ENCODE data around the gene GGT1.
"Not testable (repeated sequence)": the region's sequence is repeated elsewhere in the genome, so short reads cannot be mapped to it uniquely, and the experiment has no call there.

The GGT1 gene

DNA sequence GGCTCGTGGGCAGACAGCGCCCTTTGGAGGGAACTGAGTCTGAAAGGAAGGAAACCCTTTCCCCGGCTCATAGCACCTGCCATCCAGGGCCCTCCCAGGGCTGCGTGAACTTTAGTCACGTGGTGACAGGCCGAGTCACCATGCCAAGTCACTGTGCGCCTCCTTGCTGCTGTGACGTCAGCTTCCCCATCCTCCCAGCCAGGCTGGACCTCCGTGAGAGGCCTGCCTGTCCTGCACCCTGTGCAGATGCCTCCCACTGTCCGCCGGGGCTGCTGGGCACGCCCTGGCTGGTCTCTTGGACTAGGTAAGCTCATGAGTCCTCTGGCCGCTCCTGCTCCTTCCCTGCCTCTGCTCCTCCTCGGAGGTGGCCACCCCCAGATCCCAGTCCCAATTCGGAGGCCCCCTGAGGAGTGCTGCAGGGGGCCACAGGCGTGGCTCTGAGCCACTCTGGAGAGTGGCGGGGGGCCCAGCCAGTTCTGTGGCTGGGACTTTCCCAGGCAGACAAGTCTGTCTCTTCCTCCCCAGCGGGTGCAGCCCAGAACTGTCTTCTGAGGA, 4.5 kb downstream of the GGT1 start:
- ChIA-PET CTCF (interaction anchor here (0.6 kb wide), 2 partner anchors 210 to 619 kb away, joined by 3 read pairs; no protein-coding TSS in a partner anchor), POLR2A (interaction anchor here (0.6 kb wide), 1 partner anchor 35 kb away, joined by 4 read pairs; no protein-coding TSS in a partner anchor)
- TF ChIP-seq ZNF629 (tag by site-specific recombination; IDR thresholded peaks at IDR 0.05) (peak; percentile 88), ZBTB21 (tag by site-specific recombination; IDR thresholded peaks at IDR 0.05) (0 out of 2 replicates have a peak, but pooled peaks have one; percentile 31), GLIS1 (tag by site-specific recombination; IDR thresholded peaks at IDR 0.05) (peak; percentile 96), ZIC2 (tag by site-specific recombination; IDR thresholded peaks at IDR 0.05) (peak; percentile 76), GLIS2 (tag by site-specific recombination; IDR thresholded peaks at IDR 0.05) (peak; percentile 45; the same call in 1 of the 2 replicates)
- TF ChIP-seq, protein P1, sequence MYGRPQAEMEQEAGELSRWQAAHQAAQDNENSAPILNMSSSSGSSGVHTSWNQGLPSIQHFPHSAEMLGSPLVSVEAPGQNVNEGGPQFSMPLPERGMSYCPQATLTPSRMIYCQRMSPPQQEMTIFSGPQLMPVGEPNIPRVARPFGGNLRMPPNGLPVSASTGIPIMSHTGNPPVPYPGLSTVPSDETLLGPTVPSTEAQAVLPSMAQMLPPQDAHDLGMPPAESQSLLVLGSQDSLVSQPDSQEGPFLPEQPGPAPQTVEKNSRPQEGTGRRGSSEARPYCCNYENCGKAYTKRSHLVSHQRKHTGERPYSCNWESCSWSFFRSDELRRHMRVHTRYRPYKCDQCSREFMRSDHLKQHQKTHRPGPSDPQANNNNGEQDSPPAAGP (tag by site-specific recombination; IDR thresholded peaks at IDR 0.05): peak; percentile 41; the same call in 1 of the 2 replicates
- not testable (repeated sequence) for H3K36me3 ChIP-seq (ENCODE audit: control insufficient read depth in 2 of 2, insufficient read depth in 1 of 2, low read length in 2 of 2); H3K27ac ChIP-seq (ENCODE audit: extremely low read depth, low read depth, low read length); H3K4me3 ChIP-seq (ENCODE audit: low read depth, low read length); H3K9me3 ChIP-seq (ENCODE audit: control insufficient read depth, insufficient read depth, low read depth, low read length); H3K4me1 ChIP-seq (ENCODE audit: control insufficient read depth, insufficient read depth, low read length)

DNA sequence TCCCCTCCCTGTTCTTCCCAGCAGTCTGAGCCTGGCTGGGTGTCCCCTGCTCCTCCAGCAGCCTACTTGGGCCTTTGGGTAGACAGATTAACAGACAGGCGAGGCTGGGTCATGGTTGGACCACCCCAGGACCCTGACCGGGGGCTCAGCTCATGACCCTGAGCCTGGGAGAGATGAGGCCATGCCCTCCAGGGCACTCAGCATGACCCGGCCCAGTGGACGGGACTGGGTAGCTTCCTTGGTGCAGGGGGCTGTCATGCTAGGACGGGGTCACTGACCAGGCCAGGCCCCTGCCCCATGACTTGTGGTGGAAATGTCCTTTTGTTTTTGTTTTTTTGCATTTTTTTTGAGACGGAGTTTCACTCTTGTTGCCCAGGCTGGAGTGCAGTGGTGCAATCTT, 5.3 kb downstream of the GGT1 start:
- H3K4me3 ChIP-seq (ENCODE audit: low read depth, low read length); H3K36me3 ChIP-seq (ENCODE audit: control insufficient read depth in 2 of 2, insufficient read depth in 1 of 2, low read length in 2 of 2); CTCF ChIA-PET; H3K4me1 ChIP-seq (ENCODE audit: control insufficient read depth, insufficient read depth, low read length); H3K27ac ChIP-seq (ENCODE audit: extremely low read depth, low read depth, low read length); H3K9me3 ChIP-seq (ENCODE audit: control insufficient read depth, insufficient read depth, low read depth, low read length): not testable (repeated sequence)
- POLR2A ChIA-PET: interaction anchor here (1.4 kb wide), 1 partner anchor 53 kb away, joined by 3 read pairs; the partner anchor contains the start of gene GUCD1

DNA sequence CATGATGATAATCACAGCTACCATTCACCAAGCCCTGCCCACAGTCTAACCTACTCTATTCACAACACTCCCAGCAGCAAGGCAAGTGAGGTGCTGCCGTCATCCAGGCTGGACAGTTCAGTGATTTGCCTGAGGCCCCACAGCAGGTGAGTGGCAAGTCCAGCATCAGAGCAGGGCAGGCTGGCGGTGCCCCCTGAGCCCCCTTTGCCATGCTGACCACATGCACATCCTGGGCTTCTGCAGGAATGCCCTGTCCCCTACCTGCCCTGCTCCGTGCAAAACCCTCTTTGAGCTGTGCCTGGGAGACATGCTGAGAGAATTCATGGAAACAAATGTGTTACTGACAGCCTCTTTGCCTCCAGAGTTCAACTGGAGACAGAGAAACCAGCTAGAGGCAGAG, 6.9 kb downstream of the GGT1 start:
- H3K9me3 ChIP-seq (ENCODE audit: control insufficient read depth, insufficient read depth, low read depth, low read length); CTCF ChIA-PET; H3K36me3 ChIP-seq (ENCODE audit: control insufficient read depth in 2 of 2, insufficient read depth in 1 of 2, low read length in 2 of 2); POLR2A ChIA-PET; H3K4me3 ChIP-seq (ENCODE audit: low read depth, low read length); H3K27ac ChIP-seq (ENCODE audit: extremely low read depth, low read depth, low read length); H3K4me1 ChIP-seq (ENCODE audit: control insufficient read depth, insufficient read depth, low read length): not testable (repeated sequence)

DNA sequence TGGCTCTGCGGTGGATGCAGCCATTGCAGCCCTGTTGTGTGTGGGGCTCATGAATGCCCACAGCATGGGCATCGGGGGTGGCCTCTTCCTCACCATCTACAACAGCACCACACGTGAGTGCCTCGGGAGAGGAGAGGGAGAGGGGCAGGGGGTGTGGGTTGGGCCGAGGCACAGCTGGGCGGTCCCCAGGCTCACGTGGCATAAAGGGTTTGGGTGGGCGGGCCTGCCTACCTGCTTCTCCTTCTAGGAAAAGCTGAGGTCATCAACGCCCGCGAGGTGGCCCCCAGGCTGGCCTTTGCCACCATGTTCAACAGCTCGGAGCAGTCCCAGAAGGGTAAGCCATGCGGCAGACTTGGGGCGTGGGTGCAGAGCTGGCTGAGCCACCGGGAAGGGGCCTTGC, 11.8 kb downstream of the GGT1 start:
- H3K27ac ChIP-seq (ENCODE audit: extremely low read depth, low read depth, low read length); H3K36me3 ChIP-seq (ENCODE audit: control insufficient read depth in 2 of 2, insufficient read depth in 1 of 2, low read length in 2 of 2); POLR2A ChIA-PET; CTCF ChIA-PET; H3K9me3 ChIP-seq (ENCODE audit: control insufficient read depth, insufficient read depth, low read depth, low read length); H3K4me1 ChIP-seq (ENCODE audit: control insufficient read depth, insufficient read depth, low read length); H3K4me3 ChIP-seq (ENCODE audit: low read depth, low read length): not testable (repeated sequence)
- TF ChIP-seq EGR2 (tag by site-specific recombination; IDR thresholded peaks at IDR 0.05; ENCODE audit: low read depth) (peak; percentile 80), ZFHX2 (tag by site-specific recombination; conservative IDR thresholded peaks at IDR 0.05) (peak; percentile 70)

DNA sequence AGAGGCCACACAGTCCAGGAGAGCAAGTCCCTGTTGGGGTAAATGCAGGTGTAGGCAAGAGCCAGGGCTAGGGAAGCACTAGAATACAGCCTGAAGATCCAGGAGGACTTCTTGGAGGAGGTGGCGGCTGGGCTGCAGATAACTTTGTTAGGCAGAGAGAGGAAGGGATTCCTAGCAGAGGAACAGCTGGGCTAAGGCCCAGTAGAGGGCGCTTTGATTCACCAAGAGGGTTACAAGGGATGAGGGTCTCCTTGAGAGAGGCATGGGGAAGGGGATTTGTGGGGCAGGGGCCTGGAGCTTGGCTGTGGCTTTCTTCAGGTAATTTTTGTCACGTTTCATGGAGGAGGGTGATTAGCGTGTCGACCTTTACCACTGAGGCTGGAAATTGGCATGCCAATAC, 18.3 kb downstream of the GGT1 start:
- CTCF ChIA-PET: interaction anchor here (1.1 kb wide), 1 partner anchor 23 kb away, joined by 4 read pairs; no protein-coding TSS in a partner anchor
- H3K4me1 ChIP-seq (ENCODE audit: control insufficient read depth, insufficient read depth, low read length); H3K27ac ChIP-seq (ENCODE audit: extremely low read depth, low read depth, low read length); H3K4me3 ChIP-seq (ENCODE audit: low read depth, low read length); H3K9me3 ChIP-seq (ENCODE audit: control insufficient read depth, insufficient read depth, low read depth, low read length); POLR2A ChIA-PET; H3K36me3 ChIP-seq (ENCODE audit: control insufficient read depth in 2 of 2, insufficient read depth in 1 of 2, low read length in 2 of 2): not testable (repeated sequence)

DNA sequence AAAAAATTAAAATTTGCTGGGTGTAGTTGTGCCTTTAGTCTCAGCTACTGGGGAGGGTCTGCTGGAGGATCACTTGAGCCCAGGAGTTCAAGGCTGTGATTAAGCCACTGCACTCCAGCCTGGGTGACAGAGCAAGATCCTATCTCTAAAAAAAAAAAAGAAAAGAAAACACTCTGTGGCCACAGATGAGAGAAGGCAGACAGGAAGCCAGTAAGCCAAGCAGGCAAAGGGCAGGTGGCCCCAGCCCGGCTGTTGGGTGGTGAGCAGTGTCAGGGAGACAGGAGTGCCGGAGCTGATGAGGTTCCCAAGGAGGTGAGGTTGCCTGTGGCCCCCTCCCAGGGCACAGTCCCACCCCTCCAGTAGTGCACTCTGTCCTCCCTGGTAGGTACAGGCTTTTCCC, 19.6 kb downstream of the GGT1 start:
- H3K4me3 ChIP-seq (ENCODE audit: low read depth, low read length); H3K4me1 ChIP-seq (ENCODE audit: control insufficient read depth, insufficient read depth, low read length); H3K27ac ChIP-seq (ENCODE audit: extremely low read depth, low read depth, low read length); CTCF ChIA-PET; H3K36me3 ChIP-seq (ENCODE audit: control insufficient read depth in 2 of 2, insufficient read depth in 1 of 2, low read length in 2 of 2); H3K9me3 ChIP-seq (ENCODE audit: control insufficient read depth, insufficient read depth, low read depth, low read length); POLR2A ChIA-PET: not testable (repeated sequence)

DNA sequence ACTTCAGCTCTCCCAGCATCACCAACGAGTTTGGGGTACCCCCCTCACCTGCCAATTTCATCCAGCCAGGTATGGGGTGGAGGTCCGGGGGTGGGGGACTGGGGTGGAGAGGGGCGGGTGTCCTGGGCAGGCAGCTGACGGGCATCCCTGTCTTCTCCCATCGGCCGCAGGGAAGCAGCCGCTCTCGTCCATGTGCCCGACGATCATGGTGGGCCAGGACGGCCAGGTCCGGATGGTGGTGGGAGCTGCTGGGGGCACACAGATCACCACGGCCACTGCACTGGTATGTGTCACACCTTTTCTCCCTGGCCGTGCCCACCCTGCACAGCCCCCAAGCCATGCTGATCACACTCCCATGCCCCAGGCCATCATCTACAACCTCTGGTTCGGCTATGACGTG, 24.9 kb downstream of the GGT1 start:
- H3K27ac ChIP-seq (ENCODE audit: extremely low read depth, low read depth, low read length); H3K4me1 ChIP-seq (ENCODE audit: control insufficient read depth, insufficient read depth, low read length); POLR2A ChIA-PET; H3K9me3 ChIP-seq (ENCODE audit: control insufficient read depth, insufficient read depth, low read depth, low read length); H3K4me3 ChIP-seq (ENCODE audit: low read depth, low read length); CTCF ChIA-PET; H3K36me3 ChIP-seq (ENCODE audit: control insufficient read depth in 2 of 2, insufficient read depth in 1 of 2, low read length in 2 of 2): not testable (repeated sequence)
